Right cardiac atrium (tissue), 5 donors: Measurements from ENCODE around the gene SLC6A9. TPM values are rescaled to one million over a fixed set of nuclear protein-coding genes. Genes with fewer than 3 reads are reported as not detected.

Experiments
- ATAC-seq, 2 donors: fragments of 200-7000 bp; cut with Tn5 transposase; one replicate each; pipeline versions ENCODE4 v1.8.0 to v1.9.1; 2020; ENCODE audit warnings: moderate library complexity in 2 of 2, mild to moderate bottlenecking in 1 of 2
- DNase-seq, 3 donors: peaks; one replicate each; pipeline ENCODE4 v3.0.0-alpha.2; 2020
- H3K27ac ChIP-seq: one replicate; pipeline ENCODE4 v1.5.1; 2013; ENCODE audit warnings: mild to moderate bottlenecking, low read length, control low read depth, moderate library complexity
- H3K27me3 ChIP-seq: one replicate; pipeline ENCODE4 v1.6.1; 2013; ENCODE audit not compliant: control insufficient read depth, insufficient read depth
- H3K4me1 ChIP-seq: one replicate; pipeline ENCODE4 v1.6.1; 2013; ENCODE audit warnings: low read length; ENCODE audit not compliant: control insufficient read depth, insufficient read depth
- H3K4me3 ChIP-seq: one replicate; pipeline ENCODE4 v1.5.1; 2013; ENCODE audit warnings: low read length, control low read depth
- H3K9me3 ChIP-seq: one replicate; pipeline ENCODE4 v1.6.1; 2013; ENCODE audit warnings: low read length; ENCODE audit not compliant: control insufficient read depth
- WGBS: extraction: QIAGEN DNeasy Blood & Tissue Kit; methylation state at CpG from one replicate; pipeline ENCODE4 v1.1.7; 2013; 5-methylcytosine and 5-hydroxymethylcytosine counted together
- intact Hi-C, 4 donors: fragments of 100-400 bp; cut with DNase I; formaldehyde crosslinking; loops; one replicate each; pipeline versions ENCODE4 v1.11.0 to v1.14.0; 2022 to 2023
- polyA plus RNA-seq: library from polyadenylated mRNA; stranded (reverse); fragments of 200-250 nt; gene quantifications from one replicate; pipeline ENCODE4 v1.2.3, GENCODE V29; 2013
- total RNA-seq, 4 donors: library from RNA; stranded (reverse); fragmentation: NEBNext Ultra II Directional; extraction: Animal tissue kit (Norgen Biotek cat#: 25700); gene quantifications; one replicate each; pipeline ENCODE4 v1.2.1, GENCODE V29; 2021
- donor health status: healthy with polysubstance abuse.
- donor health status: DM: no; HTN: yes; CAD: no.
- donor health status: DM: no; HTN: no; CAD: no.
- donor health status: DM: no; HTN: yes; CAD: no; lungs with severe emphysema.
- donor health status: DM: yes; HTN: yes; CAD: no.

SLC6A9 gene
- total and polyA plus RNA-seq, 5 donors, result 0.95 to 1.6 (median 1.1) TPM

DNA sequence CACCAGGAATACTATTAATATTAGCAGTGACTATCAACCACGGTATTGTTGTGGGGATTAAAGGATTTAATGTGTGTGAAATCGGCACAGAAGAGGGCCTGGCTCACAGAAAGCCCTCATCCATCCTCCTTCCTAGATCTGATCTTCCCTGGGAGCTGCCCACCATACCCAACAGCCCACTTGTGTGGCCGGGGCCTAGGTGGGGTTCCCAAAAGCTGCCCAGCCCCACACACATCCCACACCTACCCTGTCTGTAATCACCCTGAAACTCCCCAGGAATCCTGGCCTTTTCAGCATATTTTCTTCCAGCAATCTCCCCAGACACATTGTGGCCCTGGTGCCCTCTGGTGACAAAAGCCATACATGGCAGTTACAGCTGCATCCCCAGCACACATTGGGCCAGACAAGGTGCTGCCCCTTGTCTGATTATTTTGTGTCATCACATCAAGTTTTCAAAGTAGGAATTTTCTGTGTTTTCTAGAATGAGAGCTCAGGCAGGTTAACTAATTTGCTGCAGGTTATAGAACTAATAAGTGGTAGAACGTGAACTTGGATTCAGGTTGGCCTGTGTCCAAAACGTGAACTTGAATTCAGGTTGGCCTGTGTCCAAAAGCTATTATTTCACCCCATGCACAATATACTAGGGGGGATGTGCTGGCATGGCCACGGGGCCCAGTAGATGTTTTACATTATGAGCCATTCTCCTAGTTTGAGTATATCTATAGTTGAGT, 5.3 kb upstream of the SLC6A9 start:
- peak; percentile 58 to 72 for ATAC-seq
- WGBS, result 15% methylated on average over 6 of the region's 6 CpGs
- peaks cover 9% of the 10 kb centered on the region for H3K4me1 ChIP-seq
- intact Hi-C loops, result loop anchor here in 3 of 4 donors (5.0 to 10.0 kb wide), 3 partner anchors 34 to 272 kb away; no protein-coding TSS in a partner anchor
- no peak overlapping the region for H3K4me3 ChIP-seq
- H3K27me3 ChIP-seq, result no peaks in the 10 kb centered on the region
- no peak overlapping the region for H3K27ac ChIP-seq
- H3K9me3 ChIP-seq, result no peaks in the 10 kb centered on the region
- DNase-seq, result peak; percentile 67 to 80 (median 76)

DNA sequence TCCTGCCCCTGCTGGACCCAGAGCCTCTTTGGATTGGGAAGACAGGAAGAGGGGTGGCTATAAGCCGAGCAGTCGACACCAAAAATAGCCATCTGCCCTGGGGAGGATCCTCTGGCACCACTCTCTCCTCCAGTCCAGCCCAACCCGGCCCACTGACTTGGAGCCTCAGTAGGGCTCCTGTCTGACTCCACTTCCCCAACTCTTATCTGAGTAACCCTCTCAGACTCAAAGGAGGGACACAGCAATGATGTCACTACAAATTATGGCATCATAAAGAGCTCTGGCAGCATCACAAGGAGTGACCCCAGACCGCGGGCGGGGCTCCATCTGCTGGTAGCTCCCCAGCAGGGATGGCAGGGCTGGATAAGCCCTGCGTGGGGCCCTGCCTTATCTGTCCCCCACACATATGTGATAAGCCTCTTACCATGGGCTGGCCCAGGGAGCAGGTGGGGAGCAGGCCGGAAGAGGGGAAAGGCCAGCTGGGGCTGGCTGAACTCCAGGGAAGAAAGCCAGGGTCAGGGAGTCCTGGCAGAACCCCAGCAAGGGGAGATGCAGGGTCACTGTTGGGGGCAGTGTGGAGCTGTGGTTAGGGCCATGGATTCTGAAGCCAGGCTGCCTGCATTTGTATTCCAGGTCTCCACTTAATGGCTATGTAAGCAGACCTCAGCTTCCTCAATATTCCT, 4.6 kb upstream of the SLC6A9 start:
- ATAC-seq, result peak; percentile 50 to 63
- peaks cover 9% of the 10 kb centered on the region for H3K4me1 ChIP-seq
- H3K4me3 ChIP-seq, result no peak overlapping the region
- intact Hi-C loops, result loop anchor here in 3 of 4 donors (5.0 to 10.0 kb wide), 3 partner anchors 34 to 271 kb away; no protein-coding TSS in a partner anchor
- H3K27ac ChIP-seq, result peak overlapping the region; percentile 2
- H3K27me3 ChIP-seq, result no peaks in the 10 kb centered on the region
- DNase-seq, result peak; percentile 56 to 78 (median 72)
- 23% methylated on average over 8 of the region's 8 CpGs for WGBS
- H3K9me3 ChIP-seq, result no peaks in the 10 kb centered on the region

DNA sequence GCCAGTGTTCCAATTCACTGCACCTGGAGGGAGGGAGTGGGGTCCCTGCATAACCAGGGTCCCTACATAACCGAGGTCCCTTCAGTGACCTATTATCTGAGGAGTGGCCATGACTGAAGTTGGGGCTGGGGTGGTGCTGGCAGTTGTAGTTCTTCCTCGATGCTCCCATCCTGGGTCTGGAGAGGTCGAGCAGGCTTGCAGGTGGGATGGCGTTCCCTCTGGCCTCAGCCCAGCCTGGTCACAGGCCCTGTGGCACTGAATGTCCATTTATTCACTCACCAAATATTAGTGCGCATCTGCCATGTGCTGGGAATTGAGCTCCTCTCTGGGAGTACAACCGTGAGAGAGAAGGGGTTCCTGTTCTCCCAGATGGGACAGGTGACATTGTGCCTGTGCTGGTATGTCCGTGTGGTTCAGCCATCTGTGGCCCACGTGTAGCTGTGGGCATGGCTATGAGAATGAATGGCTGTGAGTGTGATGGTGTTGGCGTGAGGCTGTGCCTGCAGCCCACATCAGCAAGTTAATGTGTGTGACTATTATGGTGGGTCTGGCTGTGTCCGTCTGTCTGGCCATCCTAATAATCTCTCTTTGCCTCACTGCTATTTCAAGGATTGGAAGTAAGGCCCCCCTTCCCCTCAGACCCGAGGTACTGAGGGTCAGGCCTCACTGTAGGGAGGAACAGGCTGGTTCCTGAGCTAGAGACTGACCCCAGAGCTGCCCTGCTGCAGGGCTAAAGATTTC, 3.9 kb upstream of the SLC6A9 start:
- DNase-seq (no peak), ATAC-seq (no peak)
- Histone ChIP-seq H3K4me1 (peaks cover 9% of the 10 kb centered on the region), H3K4me3 (no peak overlapping the region), H3K27ac (no peak overlapping the region), H3K27me3 (no peaks in the 10 kb centered on the region), H3K9me3 (no peaks in the 10 kb centered on the region)
- intact Hi-C loops, result loop anchor here in 3 of 4 donors (5.0 to 10.0 kb wide), 4 partner anchors 33 to 270 kb away; no protein-coding TSS in a partner anchor
- 66% methylated on average over 11 of the region's 11 CpGs for WGBS

DNA sequence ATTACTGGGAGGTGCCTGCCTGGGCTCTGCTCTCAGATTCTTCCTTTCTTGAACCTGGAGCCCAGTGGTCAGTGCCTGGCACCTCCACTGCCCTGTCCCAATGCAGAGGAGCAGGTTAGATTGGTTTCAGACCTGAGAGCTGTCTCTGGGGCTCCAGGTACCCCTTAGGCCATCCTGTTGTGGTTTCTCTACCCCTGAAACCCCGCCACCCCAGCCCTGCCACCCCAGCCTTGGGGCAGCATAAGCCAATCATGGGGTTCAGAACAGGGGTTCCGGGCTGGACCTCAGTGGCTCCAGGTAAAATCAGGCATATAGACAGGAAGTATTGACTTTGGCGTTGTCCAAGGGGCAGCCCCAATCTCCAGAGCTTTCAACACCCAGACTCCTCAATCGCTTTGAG, 3.2 kb upstream of the SLC6A9 start:
- WGBS, result 94% methylated on average over 4 of the region's 4 CpGs
- intact Hi-C loops, result loop anchor here in 2 of 4 donors (5.0 to 10.0 kb wide), 2 partner anchors 37 to 270 kb away; no protein-coding TSS in a partner anchor
- no peak for DNase-seq
- H3K27me3 ChIP-seq, result no peaks in the 10 kb centered on the region
- H3K27ac ChIP-seq, result no peak overlapping the region
- no peak for ATAC-seq
- no peak overlapping the region for H3K4me3 ChIP-seq
- H3K9me3 ChIP-seq, result no peaks in the 10 kb centered on the region
- H3K4me1 ChIP-seq, result peaks cover 9% of the 10 kb centered on the region

DNA sequence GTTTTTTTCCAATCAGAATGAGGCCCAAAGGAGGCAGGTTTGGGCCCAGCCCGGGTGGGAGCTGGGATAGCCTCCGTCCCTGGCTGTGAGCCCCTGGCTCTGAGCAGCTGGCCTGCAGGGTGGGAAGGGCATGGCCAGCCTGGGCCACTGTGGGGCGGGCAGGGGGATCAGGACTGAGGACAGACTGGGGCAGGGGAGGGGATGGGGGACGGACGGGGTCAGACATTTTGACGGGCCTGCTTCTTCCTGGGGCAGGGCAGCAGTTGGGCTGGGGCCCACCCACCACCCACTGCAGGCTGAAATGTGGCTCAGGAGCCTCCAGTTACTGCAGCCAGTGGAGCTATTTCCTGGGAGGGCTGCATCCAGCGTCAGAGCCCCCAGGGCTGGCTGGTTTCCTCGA, 2.5 kb upstream of the SLC6A9 start:
- DNase-seq (no peak), ATAC-seq (no peak)
- Histone ChIP-seq H3K4me3 (no peak overlapping the region), H3K4me1 (peaks cover 9% of the 10 kb centered on the region), H3K9me3 (no peaks in the 10 kb centered on the region), H3K27ac (no peak overlapping the region), H3K27me3 (no peaks in the 10 kb centered on the region)
- 70% methylated on average over 8 of the region's 8 CpGs for WGBS
- intact Hi-C loops, result loop anchor here in 2 of 4 donors (5.0 to 10.0 kb wide), 2 partner anchors 36 to 269 kb away; no protein-coding TSS in a partner anchor

DNA sequence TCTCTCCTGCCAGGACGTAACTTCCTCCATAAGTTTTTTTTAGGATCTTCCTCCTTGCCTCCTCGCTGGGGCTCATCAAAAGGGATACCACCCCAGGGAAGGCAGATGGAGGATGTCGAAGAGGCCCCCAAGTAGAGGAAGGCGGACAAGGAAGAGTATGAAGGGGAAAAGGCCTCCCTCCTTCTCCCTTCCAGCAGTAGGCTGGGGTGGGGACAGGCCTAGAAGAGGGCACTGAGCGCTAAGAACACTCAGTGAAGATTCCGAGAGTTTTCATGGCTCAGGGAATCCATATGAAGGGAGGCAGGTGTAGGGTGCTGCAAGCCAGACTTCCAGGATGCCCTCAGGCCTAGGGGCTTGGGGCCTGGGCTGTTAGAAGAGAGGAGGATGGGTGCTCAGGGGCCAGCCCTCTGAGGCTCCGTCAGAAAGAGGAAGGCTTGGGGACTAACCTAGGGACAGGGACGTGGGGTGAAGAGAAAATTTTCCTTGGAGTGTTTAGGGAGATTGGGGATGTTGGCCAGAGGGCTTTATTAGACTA, 1.8 kb upstream of the SLC6A9 start:
- DNase-seq (no peak), ATAC-seq (no peak)
- WGBS, result 80% methylated on average over 8 of the region's 8 CpGs
- Histone ChIP-seq H3K27me3 (no peaks in the 10 kb centered on the region), H3K9me3 (no peaks in the 10 kb centered on the region), H3K27ac (no peak overlapping the region), H3K4me3 (no peak overlapping the region), H3K4me1 (peaks cover 9% of the 10 kb centered on the region)
- intact Hi-C loops, result loop anchor here in 2 of 4 donors (5.0 to 10.0 kb wide), 2 partner anchors 36 to 268 kb away; no protein-coding TSS in a partner anchor

DNA sequence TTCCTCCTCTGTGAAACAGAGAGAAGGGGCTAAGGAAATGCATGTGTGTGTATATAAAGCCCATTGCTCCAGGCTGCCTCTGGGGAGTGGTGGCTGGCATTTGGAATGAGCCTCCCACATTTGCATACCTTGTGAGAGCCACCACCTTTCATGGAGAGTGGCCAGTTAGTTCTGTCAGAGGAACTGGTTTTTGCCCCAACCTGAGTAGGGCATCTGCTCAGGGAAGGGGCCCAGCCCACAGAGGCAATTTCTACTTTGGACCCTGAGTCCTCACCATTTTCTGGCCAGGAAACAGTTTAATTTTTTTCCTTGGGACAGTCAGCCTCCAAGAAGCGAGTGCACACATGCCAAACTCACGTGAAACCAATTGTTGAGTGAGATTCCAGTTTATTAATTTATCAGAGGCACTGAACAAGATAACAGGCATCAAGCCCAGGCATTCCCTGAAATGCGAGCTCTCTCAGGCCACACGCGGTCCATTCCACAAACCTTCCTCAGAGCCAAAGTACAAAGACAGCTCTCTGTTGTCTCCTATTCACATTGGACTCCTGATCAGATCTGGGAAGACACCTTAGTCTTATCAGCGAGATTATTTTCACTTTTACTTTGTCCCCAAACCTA, 1.0 kb upstream of the SLC6A9 start:
- Histone ChIP-seq H3K27ac (no peak overlapping the region), H3K27me3 (no peaks in the 10 kb centered on the region), H3K9me3 (no peaks in the 10 kb centered on the region), H3K4me3 (no peak overlapping the region), H3K4me1 (peaks cover 9% of the 10 kb centered on the region)
- 50% methylated on average over 6 of the region's 6 CpGs for WGBS
- ATAC-seq (no peak), DNase-seq (no peak)
- intact Hi-C loops, result loop anchor here in 2 of 4 donors (5.0 to 10.0 kb wide), 2 partner anchors 35 to 267 kb away; no protein-coding TSS in a partner anchor

DNA sequence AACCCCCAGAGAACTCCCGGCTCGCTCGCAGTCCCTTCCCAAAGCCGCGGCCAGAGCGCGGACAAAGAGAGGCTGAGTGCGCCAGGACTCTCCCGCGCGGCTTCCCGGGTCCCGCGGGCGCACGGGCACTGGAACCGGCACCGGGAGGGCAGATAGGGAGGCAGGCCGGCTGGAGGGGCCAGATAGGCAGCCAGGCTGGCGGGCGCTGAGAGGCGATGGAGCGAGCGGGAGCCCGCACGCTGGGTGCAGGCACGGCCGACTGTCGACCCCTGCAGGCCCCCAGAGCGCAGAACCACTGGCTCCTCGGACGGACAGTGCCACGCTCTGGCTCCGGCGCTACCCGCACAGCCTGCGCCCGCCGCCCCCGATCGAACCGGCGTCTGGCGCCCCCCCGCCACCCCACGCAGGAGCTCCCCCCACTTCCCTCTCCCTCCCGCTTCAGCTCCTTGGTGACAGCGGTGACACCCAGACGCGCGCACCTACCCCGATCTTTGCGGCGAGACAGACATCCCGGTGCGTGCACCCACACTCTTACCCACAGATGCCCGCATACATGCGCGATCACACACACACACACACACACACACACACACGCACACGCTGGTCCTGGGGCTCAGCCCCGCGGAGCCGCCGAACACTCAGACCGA, 534 bp downstream of the SLC6A9 start:
- WGBS, result under 1% methylated on average over 66 of the region's 66 CpGs
- intact Hi-C loops, result loop anchor here in 2 of 4 donors (5.0 to 10.0 kb wide), 2 partner anchors 33 to 266 kb away; no protein-coding TSS in a partner anchor

DNA sequence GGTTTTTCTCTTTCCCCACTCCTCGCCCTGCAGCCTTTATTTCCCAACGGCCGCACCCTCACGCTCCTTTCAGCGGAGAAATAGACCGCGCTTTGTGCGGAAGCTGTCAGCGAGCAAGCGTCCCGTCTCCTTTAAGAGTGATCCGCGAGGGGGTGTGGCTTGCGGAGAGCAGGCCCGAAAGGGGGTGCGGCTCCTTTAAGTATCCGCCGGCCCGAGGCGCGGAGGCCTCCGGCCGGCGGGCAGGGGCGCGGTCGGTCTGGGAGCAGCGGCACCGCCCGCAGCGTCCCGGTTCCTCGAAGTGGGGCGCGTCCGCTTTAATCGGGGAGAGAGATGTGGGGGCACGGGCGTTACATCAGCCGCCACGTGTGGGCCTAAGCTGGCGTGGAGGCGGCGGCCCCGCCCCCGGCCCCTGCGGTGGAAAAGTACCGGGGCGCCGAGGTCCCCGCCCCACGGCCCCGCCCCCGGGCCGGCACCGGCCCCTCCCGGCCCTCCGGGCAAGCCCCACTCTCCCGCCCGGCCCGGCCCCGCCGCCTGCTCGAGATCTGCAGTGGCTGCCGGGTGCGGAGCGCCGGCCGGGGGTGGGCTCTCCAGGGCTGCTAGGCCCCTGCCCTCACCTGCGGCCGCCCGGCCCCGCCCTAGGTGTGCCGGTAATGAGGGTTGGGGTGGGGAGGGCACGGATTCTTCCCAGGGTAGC, 1.2 kb downstream of the SLC6A9 start:
- Histone ChIP-seq H3K4me3 (peak overlapping the region; percentile 74), H3K27me3 (no peaks in the 10 kb centered on the region), H3K27ac (peak overlapping the region; percentile 41), H3K9me3 (no peaks in the 10 kb centered on the region), H3K4me1 (peaks cover 1% of the 10 kb centered on the region)
- peak; percentile 92 to 96 (median 94) for DNase-seq
- WGBS, result under 1% methylated on average over 75 of the region's 75 CpGs
- peak; percentile 91 to 93 for ATAC-seq
- intact Hi-C loops, result loop anchor here in 2 of 4 donors (5.0 to 10.0 kb wide), 2 partner anchors 33 to 265 kb away; no protein-coding TSS in a partner anchor

More for the DNA sequence above, 534 bp downstream of the SLC6A9 start:
- Histone ChIP-seq H3K9me3 (no peaks in the 10 kb centered on the region), H3K27ac (peak overlapping the region; percentile 37), H3K27me3 (no peaks in the 10 kb centered on the region), H3K4me1 (peaks cover 4% of the 10 kb centered on the region), H3K4me3 (peak overlapping the region; percentile 74)
- peak; percentile 43 to 82 (median 77) for DNase-seq
- ATAC-seq, result peak; percentile 51 to 55
